H1 (cell line): ENCODE measurements around the gene RFFL. TPM values are rescaled to one million over a fixed set of nuclear protein-coding genes. Genes with fewer than 3 reads are reported as not detected.

ENCODE experiments used
- CHD1 ChIP-seq: IDR thresholded peaks from 2 replicates; pipeline ENCODE4 v1.6.1; 2012; ENCODE audit warnings: low read depth, low read length, improper control_type of control experiment
- CREB1 ChIP-seq: IDR thresholded peaks from 2 replicates; pipeline ENCODE4 v1.6.1; 2012; ENCODE audit warnings: inconsistent platforms
- FOSL1 ChIP-seq: IDR thresholded peaks from 2 replicates; pipeline ENCODE4 v1.6.1; 2011; ENCODE audit warnings: mild to moderate bottlenecking, low read depth, low read length, moderate library complexity; ENCODE audit not compliant: insufficient read depth
- NANOG ChIP-seq: IDR thresholded peaks from 2 replicates; pipeline ENCODE4 v1.6.1; 2011; ENCODE audit warnings: low read length, low read depth, mild to moderate bottlenecking, inconsistent platforms; ENCODE audit not compliant: insufficient read depth, poor library complexity, severe bottlenecking
- RAD21 ChIP-seq, 2 experiments: IDR thresholded peaks in 1 of 2; conservative IDR thresholded peaks in 1 of 2; 2 replicates each; pipeline ENCODE4 v1.6.1; 2011; ENCODE audit warnings: low read depth in 2 of 2, low read length in 2 of 2, improper control_type of control experiment in 1 of 2, inconsistent platforms in 1 of 2, mild to moderate bottlenecking in 1 of 2, moderate library complexity in 1 of 2
- polyA plus RNA-seq, 7 experiments: library from polyadenylated mRNA; depleted of rRNA in 3 of 7; stranded (reverse) in 5 of 7; unstranded in 2 of 7; fragments of >200 nt in 5 of 7; fragments of 200-250 nt in 2 of 7; gene quantifications; 1 replicate in 5 of 7; 2 replicates in 1 of 7; 4 replicates in 1 of 7; pipeline versions ENCODE4 v1.2.1 to v1.2.3, GENCODE V29; 2011 to 2013; ENCODE audit warnings: missing spikeins in 2 of 7, mixed read lengths in 2 of 7
- total RNA-seq: library from RNA; stranded (reverse); fragmentation: NEBNext Ultra II Directional; extraction: Animal tissue kit (Norgen Biotek cat#: 25700); gene quantifications from 2 replicates; pipeline ENCODE4 v1.2.1, GENCODE V29; 2021

The RFFL gene
- total and polyA plus RNA-seq, 2 of the 8 experiments (the other 6 are each of a cell fraction or from before 2014, with no cell fraction given): 14.0 to 24.5 TPM

DNA sequence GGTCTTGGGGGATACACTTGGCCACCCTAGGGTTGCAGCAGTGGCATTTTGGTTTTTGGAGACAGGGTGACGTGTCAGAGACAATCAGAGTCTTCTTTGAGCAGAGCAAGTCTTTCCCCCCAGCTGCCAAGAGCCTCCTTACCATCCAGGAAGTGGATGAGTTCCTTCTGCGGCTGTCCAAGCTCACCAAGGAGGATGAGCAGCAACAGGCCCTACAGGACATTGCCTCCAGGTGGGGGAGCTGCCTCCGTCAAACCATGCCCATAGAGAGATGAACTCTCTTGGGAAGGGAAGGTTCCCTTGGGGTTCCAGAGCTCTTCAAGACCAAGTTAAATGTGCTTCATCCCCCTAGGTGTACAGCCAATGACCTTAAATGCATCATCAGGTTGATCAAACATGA, 71.9 kb downstream of the RFFL start (continued):
- TF ChIP-seq RAD21 (IDR thresholded peaks at IDR 0.05 in 1 of 2, conservative IDR thresholded peaks at IDR 0.05 in 1 of 2; ENCODE audit: low read depth in 2 of 2, low read length in 2 of 2) (no peak), CREB1 (no peak), NANOG (no peak), CHD1 (no peak), FOSL1 (no peak)
